CD4-positive, CD25-positive, alpha-beta regulatory T cell (primary cell): Measurements from ENCODE around the gene CREBL2. TPM values are rescaled to one million over a fixed set of nuclear protein-coding genes. Genes with fewer than 3 reads are reported as not detected.

Experiments
- ATAC-seq, 2 donors: fragments of 150-1000 bp; cut with Tn5 transposase; one replicate each; pipeline ENCODE4 v1.10.0; 2021; ENCODE audit warnings: low read depth in 2 of 2, moderate number of reproducible peaks in 2 of 2, moderate library complexity in 1 of 2
- DNase-seq, 3 donors: peaks; one replicate each; pipeline versions ENCODE4 v3.0.0 to v3.0.0-alpha.2; 2012 to 2022; ENCODE audit warnings: mixed read lengths in 1 of 3
- H3K27ac ChIP-seq: one replicate; pipeline ENCODE4 v1.7.0; 2013; ENCODE audit warnings: mild to moderate bottlenecking, low read length; ENCODE audit not compliant: insufficient read depth, poor library complexity, severe bottlenecking
- H3K27me3 ChIP-seq: one replicate; pipeline ENCODE4 v1.7.0; 2013; ENCODE audit warnings: low read length; ENCODE audit not compliant: control insufficient read depth, insufficient read depth
- H3K36me3 ChIP-seq: one replicate; pipeline ENCODE4 v1.7.0; 2013; ENCODE audit warnings: mild to moderate bottlenecking, low read length, moderate library complexity; ENCODE audit not compliant: control insufficient read depth, insufficient read depth
- H3K4me1 ChIP-seq: 2 replicates; pipeline ENCODE4 v1.7.0; 2013; ENCODE audit warnings: mild to moderate bottlenecking, low read length; ENCODE audit not compliant: insufficient read depth, control insufficient read depth, poor library complexity, severe bottlenecking
- H3K4me3 ChIP-seq: one replicate; pipeline ENCODE4 v1.7.0; 2013; ENCODE audit warnings: low read depth, mild to moderate bottlenecking, low read length, moderate library complexity
- H3K9me3 ChIP-seq, 2 experiments: 1 replicate in 1 of 2; 2 replicates in 1 of 2; pipeline ENCODE4 v1.7.0; 2013; ENCODE audit warnings: low read length in 2 of 2, mild to moderate bottlenecking in 1 of 2, moderate library complexity in 1 of 2; ENCODE audit not compliant: control insufficient read depth in 2 of 2
- H3K27ac Mint-ChIP-seq, 3 donors: one replicate each; pipeline ENCODE4 v1.8.0; 2020 to 2022; ENCODE audit warnings: mild to moderate bottlenecking in 3 of 3, mixed read lengths in 3 of 3, moderate library complexity in 2 of 3
- H3K27me3 Mint-ChIP-seq: one replicate; pipeline ENCODE4 v1.8.0; 2022; ENCODE audit warnings: mild to moderate bottlenecking, mixed read lengths
- H3K36me3 Mint-ChIP-seq: one replicate; pipeline ENCODE4 v1.8.0; 2020; ENCODE audit warnings: mixed read lengths
- H3K4me1 Mint-ChIP-seq, 4 donors: one replicate each; pipeline ENCODE4 v1.8.0; 2020 to 2022; ENCODE audit warnings: mixed read lengths in 4 of 4, mild to moderate bottlenecking in 1 of 4
- H3K4me3 Mint-ChIP-seq, 4 donors: one replicate each; pipeline ENCODE4 v1.8.0; 2020 to 2022; ENCODE audit warnings: mild to moderate bottlenecking in 4 of 4, mixed read lengths in 4 of 4, moderate library complexity in 3 of 4
- H3K9me3 Mint-ChIP-seq, 7 donors: one replicate each; pipeline ENCODE4 v1.8.0; 2020 to 2022; ENCODE audit warnings: mixed read lengths in 7 of 7, mild to moderate bottlenecking in 3 of 7, moderate library complexity in 2 of 7
- polyA plus RNA-seq, 4 donors: library from polyadenylated mRNA; unstranded; fragments of 300-500 nt; fragmentation: Illumina TruSeq; gene quantifications; one replicate each; pipeline ENCODE4 v1.2.3, GENCODE V29; 2021
- total RNA-seq: library from RNA; stranded (reverse); gene quantifications from one replicate; pipeline ENCODE4 v1.2.3, GENCODE V29; 2022

CREBL2 gene
- total and polyA plus RNA-seq, 5 donors from 2014 or later = 27.5 to 73.4 (median 66.2) TPM

GRCh38 chr12:12668005-12668404 is 56.3 kb downstream of the CREBL2 start:
- Histone ChIP-seq H3K36me3 (no peaks in the 10 kb centered on the region), H3K4me1 (no peaks in the 10 kb centered on the region), H3K27me3 (no peaks in the 10 kb centered on the region), H3K27ac (no peak overlapping the region), H3K9me3 (no peaks in the 10 kb centered on the region), H3K4me3 (no peak overlapping the region)
- H3K9me3 Mint-ChIP-seq = no peaks in the 10 kb centered on the region
- H3K27me3 Mint-ChIP-seq = no peaks in the 10 kb centered on the region
- no peaks in the 10 kb centered on the region for H3K36me3 Mint-ChIP-seq
- no peak overlapping the region for H3K4me3 Mint-ChIP-seq
- ATAC-seq = no peak
- H3K4me1 Mint-ChIP-seq = peaks cover 0 to 5% (median 2%) of the 10 kb centered on the region in 4 donors
- no peak overlapping the region for H3K27ac Mint-ChIP-seq
- no peak for DNase-seq

GRCh38 chr12:12669020-12669419 is 57.3 kb downstream of the CREBL2 start:
- no peaks in the 10 kb centered on the region for H3K9me3 Mint-ChIP-seq
- Histone ChIP-seq H3K4me1 (no peaks in the 10 kb centered on the region), H3K9me3 (no peaks in the 10 kb centered on the region), H3K36me3 (no peaks in the 10 kb centered on the region), H3K27ac (no peak overlapping the region), H3K4me3 (no peak overlapping the region), H3K27me3 (no peaks in the 10 kb centered on the region)
- ATAC-seq (no peak), DNase-seq (no peak)
- H3K36me3 Mint-ChIP-seq = no peaks in the 10 kb centered on the region
- H3K27ac Mint-ChIP-seq = no peak overlapping the region
- H3K4me3 Mint-ChIP-seq = no peak overlapping the region
- H3K4me1 Mint-ChIP-seq = peaks cover 0 to 5% (median 2%) of the 10 kb centered on the region in 4 donors
- H3K27me3 Mint-ChIP-seq = no peaks in the 10 kb centered on the region

- no peaks in the 10 kb centered on the region for H3K4me1 ChIP-seq
- Mint-ChIP-seq H3K27ac (peak overlapping the region in 1 of 3 donors; percentile 13), H3K9me3 (no peaks in the 10 kb centered on the region), H3K4me3 (peak overlapping the region in 1 of 4 donors; percentile 4), H3K27me3 (no peaks in the 10 kb centered on the region), H3K4me1 (peaks cover 5 to 9% (median 7%) of the 10 kb centered on the region in 4 donors), H3K36me3 (peaks cover 10% of the 10 kb centered on the region)
- no peaks in the 10 kb centered on the region for H3K27me3 ChIP-seq
- no peak overlapping the region for H3K4me3 ChIP-seq
- H3K27ac ChIP-seq = no peak overlapping the region
- ATAC-seq (no peak), DNase-seq (no peak)
- no peaks in the 10 kb centered on the region for H3K36me3 ChIP-seq
- no peaks in the 10 kb centered on the region for H3K9me3 ChIP-seq
These were observed 60.4 kb downstream of the CREBL2 start for GRCh38 chr12:12671850-12672660.

- no peaks in the 10 kb centered on the region for H3K36me3 ChIP-seq
- ATAC-seq (no peak), DNase-seq (no peak)
- H3K4me3 Mint-ChIP-seq = no peak overlapping the region
- peaks cover 5 to 9% (median 7%) of the 10 kb centered on the region in 4 donors for H3K4me1 Mint-ChIP-seq
- no peak overlapping the region for H3K4me3 ChIP-seq
- no peaks in the 10 kb centered on the region for H3K9me3 ChIP-seq
- H3K9me3 Mint-ChIP-seq = no peaks in the 10 kb centered on the region
- peaks cover 10% of the 10 kb centered on the region for H3K36me3 Mint-ChIP-seq
- H3K27me3 ChIP-seq = no peaks in the 10 kb centered on the region
- H3K4me1 ChIP-seq = no peaks in the 10 kb centered on the region
- H3K27ac ChIP-seq = no peak overlapping the region
- H3K27me3 Mint-ChIP-seq = no peaks in the 10 kb centered on the region
- H3K27ac Mint-ChIP-seq = no peak overlapping the region
These were observed 61.6 kb downstream of the CREBL2 start for GRCh38 chr12:12673296-12673695.

- no peaks in the 10 kb centered on the region for H3K36me3 ChIP-seq
- no peak for DNase-seq
- H3K27ac Mint-ChIP-seq = no peak overlapping the region
- ATAC-seq = no peak
- no peaks in the 10 kb centered on the region for H3K4me1 ChIP-seq
- H3K4me3 Mint-ChIP-seq = no peak overlapping the region
- no peaks in the 10 kb centered on the region for H3K27me3 Mint-ChIP-seq
- no peaks in the 10 kb centered on the region for H3K9me3 ChIP-seq
- H3K36me3 Mint-ChIP-seq = peaks cover 14% of the 10 kb centered on the region
- H3K4me3 ChIP-seq = no peak overlapping the region
- H3K27ac ChIP-seq = no peak overlapping the region
- H3K27me3 ChIP-seq = no peaks in the 10 kb centered on the region
- no peaks in the 10 kb centered on the region for H3K9me3 Mint-ChIP-seq
- peaks cover 4 to 9% (median 8%) of the 10 kb centered on the region in 4 donors for H3K4me1 Mint-ChIP-seq
These were observed 64.9 kb downstream of the CREBL2 start for GRCh38 chr12:12676605-12677004.

- Histone ChIP-seq H3K4me3 (no peak overlapping the region), H3K27me3 (no peaks in the 10 kb centered on the region), H3K9me3 (no peaks in the 10 kb centered on the region), H3K36me3 (no peaks in the 10 kb centered on the region), H3K4me1 (no peaks in the 10 kb centered on the region), H3K27ac (no peak overlapping the region)
- no peak overlapping the region for H3K27ac Mint-ChIP-seq
- H3K36me3 Mint-ChIP-seq = peaks cover 5% of the 10 kb centered on the region
- DNase-seq (no peak), ATAC-seq (no peak)
- no peak overlapping the region for H3K4me3 Mint-ChIP-seq
- H3K4me1 Mint-ChIP-seq = peaks cover 4 to 7% (median 4%) of the 10 kb centered on the region in 4 donors
- no peaks in the 10 kb centered on the region for H3K9me3 Mint-ChIP-seq
- H3K27me3 Mint-ChIP-seq = no peaks in the 10 kb centered on the region
These were observed 69.5 kb downstream of the CREBL2 start for GRCh38 chr12:12681061-12681765.

GRCh38 chr12:12682284-12682683 is 70.6 kb downstream of the CREBL2 start:
- H3K4me3 ChIP-seq = no peak overlapping the region
- H3K27me3 ChIP-seq = no peaks in the 10 kb centered on the region
- DNase-seq = no peak
- Mint-ChIP-seq H3K27ac (peak overlapping the region in 1 of 3 donors; percentile 2), H3K9me3 (no peaks in the 10 kb centered on the region), H3K4me3 (no peak overlapping the region), H3K4me1 (peaks cover 0 to 4% (median 1%) of the 10 kb centered on the region in 4 donors), H3K27me3 (no peaks in the 10 kb centered on the region), H3K36me3 (peaks cover 5% of the 10 kb centered on the region)
- no peaks in the 10 kb centered on the region for H3K4me1 ChIP-seq
- H3K9me3 ChIP-seq = no peaks in the 10 kb centered on the region
- no peaks in the 10 kb centered on the region for H3K36me3 ChIP-seq
- ATAC-seq = no peak
- no peak overlapping the region for H3K27ac ChIP-seq
